Measurements from ENCODE around the gene MAVS.

Gene MAVS

DNA sequence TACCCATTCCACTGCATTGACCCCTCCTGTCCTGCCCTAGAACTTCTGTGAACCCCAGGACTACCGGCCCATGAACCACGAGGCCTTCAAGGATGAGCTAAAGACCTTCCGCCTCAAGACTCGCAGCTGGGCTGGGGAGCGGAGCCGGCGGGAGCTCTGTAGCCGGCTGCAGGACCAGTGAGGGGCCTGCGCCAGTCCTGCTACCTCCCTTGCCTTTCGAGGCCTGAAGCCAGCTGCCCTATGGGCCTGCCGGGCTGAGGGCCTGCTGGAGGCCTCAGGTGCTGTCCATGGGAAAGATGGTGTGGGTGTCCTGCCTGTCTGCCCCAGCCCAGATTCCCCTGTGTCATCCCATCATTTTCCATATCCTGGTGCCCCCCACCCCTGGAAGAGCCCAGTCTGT is 41.9 kb upstream of the MAVS start:
- no peak for DNase-seq (ENCODE audit: extremely low read depth, low read depth)
- no peak overlapping the region for H3K4me3 ChIP-seq (replicated peaks; ENCODE audit: low read depth, low read length)
- TF ChIP-seq, protein P1, sequence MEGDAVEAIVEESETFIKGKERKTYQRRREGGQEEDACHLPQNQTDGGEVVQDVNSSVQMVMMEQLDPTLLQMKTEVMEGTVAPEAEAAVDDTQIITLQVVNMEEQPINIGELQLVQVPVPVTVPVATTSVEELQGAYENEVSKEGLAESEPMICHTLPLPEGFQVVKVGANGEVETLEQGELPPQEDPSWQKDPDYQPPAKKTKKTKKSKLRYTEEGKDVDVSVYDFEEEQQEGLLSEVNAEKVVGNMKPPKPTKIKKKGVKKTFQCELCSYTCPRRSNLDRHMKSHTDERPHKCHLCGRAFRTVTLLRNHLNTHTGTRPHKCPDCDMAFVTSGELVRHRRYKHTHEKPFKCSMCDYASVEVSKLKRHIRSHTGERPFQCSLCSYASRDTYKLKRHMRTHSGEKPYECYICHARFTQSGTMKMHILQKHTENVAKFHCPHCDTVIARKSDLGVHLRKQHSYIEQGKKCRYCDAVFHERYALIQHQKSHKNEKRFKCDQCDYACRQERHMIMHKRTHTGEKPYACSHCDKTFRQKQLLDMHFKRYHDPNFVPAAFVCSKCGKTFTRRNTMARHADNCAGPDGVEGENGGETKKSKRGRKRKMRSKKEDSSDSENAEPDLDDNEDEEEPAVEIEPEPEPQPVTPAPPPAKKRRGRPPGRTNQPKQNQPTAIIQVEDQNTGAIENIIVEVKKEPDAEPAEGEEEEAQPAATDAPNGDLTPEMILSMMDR (IDR thresholded peaks at IDR 0.05; ENCODE audit: low read depth, low read length, missing control alignments): no peak

DNA sequence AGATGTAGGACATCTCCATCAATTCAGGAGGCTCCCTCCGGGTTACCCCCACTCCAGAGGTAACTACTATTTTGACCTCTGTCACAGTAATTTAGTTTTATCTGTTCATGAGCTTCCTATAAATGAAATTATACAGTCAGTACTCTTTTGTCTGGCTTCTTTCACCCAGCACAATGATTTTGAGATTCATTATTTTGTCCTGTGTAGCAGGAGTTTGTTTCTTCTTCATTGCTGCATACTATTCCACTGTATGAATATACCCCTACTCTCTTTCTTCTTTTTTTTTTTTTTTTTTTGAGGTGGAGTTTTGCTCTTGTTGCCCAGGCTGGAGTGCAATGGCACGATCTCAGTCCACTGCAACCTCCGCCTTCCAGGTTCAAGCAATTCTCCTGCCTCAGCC is 38.1 kb upstream of the MAVS start:
- TF ChIP-seq, protein P1 (IDR thresholded peaks at IDR 0.05; ENCODE audit: low read depth, low read length, missing control alignments): no peak
- H3K4me3 ChIP-seq (replicated peaks; ENCODE audit: low read depth, low read length): no peak overlapping the region
- DNase-seq (ENCODE audit: extremely low read depth, low read depth): no peak

DNA sequence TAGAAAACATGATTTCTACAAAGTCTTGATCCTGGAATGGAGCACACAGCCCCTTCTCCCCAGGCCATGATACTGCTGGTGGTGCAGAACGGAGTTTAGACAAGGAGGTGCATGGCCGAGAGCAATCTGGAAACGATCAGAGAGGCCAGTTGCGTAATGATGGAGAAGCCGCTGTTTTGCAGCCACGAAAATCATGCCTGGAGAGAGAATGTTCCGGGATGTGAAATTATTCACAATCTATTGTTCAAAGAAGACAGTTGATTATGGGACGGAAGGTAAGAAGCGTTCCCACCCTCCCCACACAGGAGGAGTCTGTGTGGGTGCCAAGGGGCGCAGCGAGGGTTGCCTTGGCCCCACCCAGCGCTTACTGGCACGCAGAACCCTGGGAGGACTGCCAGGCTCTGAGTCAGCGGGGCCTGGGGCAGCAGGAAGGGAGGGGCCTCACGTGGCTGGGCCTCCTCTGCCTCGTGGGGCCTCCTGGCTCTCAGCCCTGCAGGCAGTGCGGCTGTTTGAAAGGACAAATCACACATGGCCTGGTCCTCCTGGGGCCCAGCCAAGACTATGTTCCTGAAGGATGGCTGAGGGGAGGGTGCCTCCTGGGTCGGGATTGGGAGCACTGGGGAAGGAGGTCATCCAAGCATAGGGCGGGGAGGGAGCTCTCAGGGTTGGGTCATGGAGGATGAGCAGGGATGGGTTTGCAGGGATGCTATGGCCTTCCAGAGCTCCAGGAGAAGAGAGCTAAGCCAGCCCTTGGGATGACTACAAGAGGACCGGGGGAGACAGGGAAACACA is 35.0 kb upstream of the MAVS start:
- peak overlapping the region; percentile 46 for H3K4me3 ChIP-seq (replicated peaks; ENCODE audit: low read depth, low read length)
- DNase-seq (ENCODE audit: extremely low read depth, low read depth): peak; percentile 97
- TF ChIP-seq, protein P1 (IDR thresholded peaks at IDR 0.05; ENCODE audit: low read depth, low read length, missing control alignments): no peak

DNA sequence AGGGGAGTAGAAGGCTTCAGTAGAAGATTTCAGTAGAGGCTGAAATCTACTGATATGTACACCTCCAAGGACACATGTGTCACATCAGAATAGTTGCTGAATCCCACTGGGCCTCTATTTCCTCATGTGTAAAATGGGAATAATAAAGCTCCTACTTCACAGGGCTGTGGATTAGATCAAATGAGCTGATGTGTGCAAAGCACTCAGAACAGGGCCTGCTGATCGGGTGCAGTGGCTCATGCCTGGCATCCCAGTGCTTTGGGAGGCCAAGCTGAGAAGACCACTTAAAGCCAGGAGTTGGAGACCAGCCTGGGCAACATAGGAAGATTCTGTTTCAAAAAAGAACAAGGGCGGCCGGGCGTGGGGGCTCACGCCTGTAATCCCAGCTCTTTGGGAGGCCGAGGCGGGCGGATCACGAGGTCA is 34.4 kb upstream of the MAVS start:
- no peak overlapping the region for H3K4me3 ChIP-seq (replicated peaks; ENCODE audit: low read depth, low read length)
- TF ChIP-seq, protein P1 (IDR thresholded peaks at IDR 0.05; ENCODE audit: low read depth, low read length, missing control alignments): no peak
- DNase-seq (ENCODE audit: extremely low read depth, low read depth): no peak

DNA sequence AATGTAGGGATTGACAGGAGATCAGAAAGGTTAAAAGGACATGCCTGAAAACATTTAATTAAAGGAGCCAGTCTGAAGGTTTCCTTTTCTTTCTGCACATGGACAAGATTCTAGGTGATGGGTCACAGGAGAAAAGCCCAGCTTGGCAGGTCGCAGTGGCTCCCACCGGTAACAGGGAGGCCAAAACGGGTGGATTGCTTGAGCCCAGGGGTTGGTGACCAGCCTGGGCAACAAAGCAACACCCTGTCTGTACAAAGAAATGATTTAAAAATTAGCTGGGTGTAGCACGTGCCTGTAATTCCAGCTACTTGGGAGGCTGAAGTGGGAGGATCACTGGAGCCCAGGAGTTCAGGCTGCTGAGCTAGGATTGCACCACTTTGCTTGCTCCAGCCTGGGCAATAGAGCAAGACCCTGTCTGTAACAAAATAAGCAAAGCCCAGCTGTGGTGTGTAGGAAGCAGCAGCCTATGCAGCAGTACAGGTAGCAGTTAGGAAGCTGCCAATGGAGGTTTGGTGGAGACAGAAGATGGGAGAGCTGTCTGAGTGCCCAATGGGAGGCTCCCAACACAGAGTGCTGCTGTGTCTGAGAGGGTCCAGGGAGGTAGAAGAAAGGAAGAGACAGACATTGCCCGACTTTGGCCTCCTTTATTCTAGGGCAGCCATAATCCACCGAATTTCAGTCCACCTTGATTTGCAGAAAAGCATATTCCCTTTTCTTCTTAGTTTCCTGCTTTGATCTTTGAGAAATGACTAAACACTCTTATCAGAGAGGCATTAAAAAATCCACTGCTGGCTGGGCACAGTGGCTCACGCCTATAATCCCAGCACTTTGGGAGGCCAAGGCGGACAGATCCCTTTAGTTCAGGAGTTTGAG is 33.4 kb upstream of the MAVS start:
- no peak overlapping the region for H3K4me3 ChIP-seq (replicated peaks; ENCODE audit: low read depth, low read length)
- TF ChIP-seq, protein P1 (IDR thresholded peaks at IDR 0.05; ENCODE audit: low read depth, low read length, missing control alignments): no peak
- no peak for DNase-seq (ENCODE audit: extremely low read depth, low read depth)

DNA sequence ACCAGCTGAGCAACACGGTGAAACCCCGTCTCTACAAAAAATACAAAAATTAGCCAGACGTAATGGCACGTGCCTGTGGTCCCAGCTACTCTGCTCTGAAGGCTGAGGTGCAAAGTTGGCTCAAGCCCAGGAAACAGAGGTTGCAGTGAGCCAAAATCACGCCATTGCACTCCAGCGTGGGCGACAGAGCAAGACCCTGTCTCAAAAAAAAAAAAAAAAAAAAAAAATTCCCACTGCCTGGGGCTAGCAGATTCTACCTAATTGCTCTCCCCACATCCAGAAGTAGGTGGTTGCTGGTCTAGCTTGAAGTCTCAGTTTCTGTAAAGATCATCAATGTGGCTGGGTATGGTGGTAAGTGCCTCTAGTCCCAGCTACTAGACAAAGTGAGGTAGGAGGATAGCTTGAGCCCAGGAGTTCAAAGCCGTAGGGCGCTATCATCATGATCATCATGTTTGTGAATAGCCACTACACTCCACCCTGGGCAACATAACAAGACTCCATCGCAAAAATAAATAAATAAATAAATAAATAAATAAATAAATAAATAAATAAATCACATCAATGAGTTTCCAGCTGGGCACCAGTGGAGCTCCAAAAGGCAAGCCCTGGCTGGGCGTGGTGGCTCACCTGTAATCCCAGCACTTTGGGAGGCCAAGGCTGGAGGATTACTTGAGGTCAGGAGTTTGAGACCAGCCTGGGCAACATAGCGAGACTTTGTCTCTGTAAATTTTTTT is 32.6 kb upstream of the MAVS start:
- TF ChIP-seq, protein P1 (IDR thresholded peaks at IDR 0.05; ENCODE audit: low read depth, low read length, missing control alignments): no peak
- no peak for DNase-seq (ENCODE audit: extremely low read depth, low read depth)
- no peak overlapping the region for H3K4me3 ChIP-seq (replicated peaks; ENCODE audit: low read depth, low read length)

All from HFF-Myc (cell line).